HEK293T (cell line): ENCODE results near the gene LRP8.

Experiments used
- CTCF ChIA-PET: fragments of 350-600 bp; formaldehyde crosslinking; extraction: SDS; loops from one replicate; lab custom pipeline; 2021; ENCODE audit warnings: antibody characterized with exemption, inconsistent platforms; lab: Yijun Ruan, JAX
- POLR2A ChIA-PET: fragments of 350-600 bp; formaldehyde crosslinking; extraction: SDS; loops from one replicate; lab custom pipeline; 2020; ENCODE audit warnings: antibody characterized with exemption, inconsistent platforms; lab: Yijun Ruan, JAX
- DNase-seq: peaks from one replicate; pipeline ENCODE4 v3.0.0; 2012; ENCODE audit warnings: mixed read lengths; ENCODE audit errors: extremely low spot score
- ARNT ChIP-seq: fragments of 450-650 bp; IDR thresholded peaks from 2 replicates; pipeline ENCODE4 v1.6.1; 2017; ENCODE audit warnings: mild to moderate bottlenecking
- BHLHE40 ChIP-seq: fragments of 450-650 bp; IDR thresholded peaks from 2 replicates; pipeline ENCODE4 v1.6.1; 2016; ENCODE audit warnings: mild to moderate bottlenecking, moderate library complexity, borderline replicate concordance
- CTBP1 ChIP-seq: fragments of 450-650 bp; IDR thresholded peaks from 2 replicates; pipeline ENCODE4 v1.6.1; 2016; ENCODE audit warnings: borderline replicate concordance
- ELF4 ChIP-seq: fragments of 450-650 bp; IDR thresholded peaks from 2 replicates; pipeline ENCODE4 v1.6.1; 2017; ENCODE audit warnings: antibody characterized with exemption
- FOXA1 ChIP-seq: fragments of 450-650 bp; IDR thresholded peaks from 2 replicates; pipeline ENCODE4 v1.6.1; 2016; ENCODE audit warnings: mild to moderate bottlenecking
- FOXK2 ChIP-seq: fragments of 450-650 bp; IDR thresholded peaks from 2 replicates; pipeline ENCODE4 v1.6.1; 2016; ENCODE audit warnings: mild to moderate bottlenecking
- FOXM1 ChIP-seq: fragments of 450-650 bp; IDR thresholded peaks from 2 replicates; pipeline ENCODE4 v1.6.1; 2017; ENCODE audit warnings: mild to moderate bottlenecking, borderline replicate concordance
- HDGF ChIP-seq: fragments of 450-650 bp; IDR thresholded peaks from 2 replicates; pipeline ENCODE4 v1.6.1; 2017; ENCODE audit warnings: antibody characterized with exemption, borderline replicate concordance
- L3MBTL2 ChIP-seq: fragments of 450-650 bp; conservative IDR thresholded peaks from 2 replicates; pipeline ENCODE4 v1.6.1; 2016; ENCODE audit warnings: mild to moderate bottlenecking
- LEF1 ChIP-seq: fragments of 450-650 bp; IDR thresholded peaks from 2 replicates; pipeline ENCODE4 v1.6.1; 2017; ENCODE audit warnings: mild to moderate bottlenecking, borderline replicate concordance
- NFRKB ChIP-seq: fragments of 450-650 bp; IDR thresholded peaks from 2 replicates; pipeline ENCODE4 v1.6.1; 2016; ENCODE audit warnings: mild to moderate bottlenecking, moderate library complexity
- SP1 ChIP-seq: fragments of 450-650 bp; IDR thresholded peaks from 2 replicates; pipeline ENCODE4 v1.6.1; 2017
- SUZ12 ChIP-seq: fragments of 450-650 bp; IDR thresholded peaks from 2 replicates; pipeline ENCODE4 v1.6.1; 2016; ENCODE audit warnings: mild to moderate bottlenecking
- TARDBP ChIP-seq: fragments of 450-650 bp; IDR thresholded peaks from 2 replicates; pipeline ENCODE4 v1.6.1; 2016
- ZNF384 ChIP-seq: fragments of 450-650 bp; IDR thresholded peaks from 2 replicates; pipeline ENCODE4 v1.6.1; 2016
- TF ChIP-seq, protein P1 (sequence below): fragments of 450-650 bp; IDR thresholded peaks from 2 replicates; pipeline ENCODE4 v1.6.1; 2016

LRP8 gene

DNA sequence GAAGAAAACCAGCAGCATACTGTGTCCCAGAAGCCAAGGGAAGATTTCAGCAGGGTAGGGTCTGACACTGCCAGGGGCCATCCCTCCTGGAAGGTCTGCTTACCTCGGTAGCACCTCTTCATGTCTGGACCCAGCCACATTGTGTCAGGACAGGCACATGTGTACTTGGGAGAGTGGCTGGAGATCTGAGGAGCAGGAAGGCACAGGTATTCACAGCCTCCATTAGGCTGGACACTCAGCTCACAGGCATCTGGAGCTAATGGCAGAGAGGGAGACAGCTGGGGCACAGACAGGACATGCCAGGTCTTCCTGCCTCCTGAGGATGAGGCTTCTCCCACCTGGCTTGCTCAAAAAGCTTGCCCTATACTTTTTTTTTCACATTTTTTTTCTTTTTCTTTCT, 69.7 kb downstream of the LRP8 start:
- POLR2A ChIA-PET = interaction anchor here (1.6 kb wide), 1 partner anchor 20 kb away, joined by 3 read pairs; the partner anchor contains the start of gene MAGOH

DNA sequence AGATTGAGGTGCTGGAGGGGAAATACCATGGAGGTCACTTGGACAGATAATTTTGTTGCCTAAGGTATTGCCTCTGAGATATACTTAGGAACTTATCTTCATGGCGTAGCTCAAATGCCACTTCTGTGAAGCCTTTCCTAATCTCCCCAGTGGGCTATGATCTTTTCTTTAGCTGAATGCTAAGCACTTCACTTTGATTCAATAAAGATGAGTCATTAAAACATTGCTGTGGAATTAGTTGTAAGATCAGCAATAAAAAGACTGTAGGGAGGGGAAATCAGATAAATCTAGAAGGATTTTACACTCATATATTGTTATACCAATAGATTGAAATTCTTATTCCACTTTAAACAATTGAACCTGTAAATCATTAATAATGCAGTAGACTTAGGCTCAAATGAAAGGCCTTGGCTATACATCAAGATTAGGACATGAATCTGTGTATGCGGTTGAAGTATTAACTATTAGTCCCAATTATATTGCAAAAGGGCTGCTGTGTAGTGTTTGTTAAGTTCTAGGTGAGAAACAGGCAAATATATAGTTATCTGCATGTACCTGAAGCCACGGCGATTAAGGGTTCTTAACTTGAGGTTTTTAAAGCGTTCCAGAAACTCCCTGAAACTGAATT, 70.3 kb downstream of the LRP8 start:
- ChIA-PET CTCF (no interaction called here), POLR2A (interaction anchor here (1.6 kb wide), 1 partner anchor 19 kb away, joined by 3 read pairs; the partner anchor contains the start of gene MAGOH)
- no peak for DNase-seq
- no peak for TF ChIP-seq NFRKB
- no peak for TF ChIP-seq ELF4
- TF ChIP-seq FOXK2 = no peak
- no peak for TF ChIP-seq ARNT
- no peak for TF ChIP-seq SP1
- TF ChIP-seq BHLHE40 = no peak
- no peak for TF ChIP-seq FOXM1
- TF ChIP-seq L3MBTL2 = no peak
- TF ChIP-seq SUZ12 = no peak
- no peak for TF ChIP-seq CTBP1
- TF ChIP-seq ZNF384 = no peak
- TF ChIP-seq, protein P1, sequence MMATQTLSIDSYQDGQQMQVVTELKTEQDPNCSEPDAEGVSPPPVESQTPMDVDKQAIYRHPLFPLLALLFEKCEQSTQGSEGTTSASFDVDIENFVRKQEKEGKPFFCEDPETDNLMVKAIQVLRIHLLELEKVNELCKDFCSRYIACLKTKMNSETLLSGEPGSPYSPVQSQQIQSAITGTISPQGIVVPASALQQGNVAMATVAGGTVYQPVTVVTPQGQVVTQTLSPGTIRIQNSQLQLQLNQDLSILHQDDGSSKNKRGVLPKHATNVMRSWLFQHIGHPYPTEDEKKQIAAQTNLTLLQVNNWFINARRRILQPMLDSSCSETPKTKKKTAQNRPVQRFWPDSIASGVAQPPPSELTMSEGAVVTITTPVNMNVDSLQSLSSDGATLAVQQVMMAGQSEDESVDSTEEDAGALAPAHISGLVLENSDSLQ = no peak
- TF ChIP-seq TARDBP = no peak
- no peak for TF ChIP-seq LEF1
- no peak for TF ChIP-seq HDGF
- no peak for TF ChIP-seq FOXA1

More for the DNA sequence above, 69.7 kb downstream of the LRP8 start:
- no peak for DNase-seq
- TF ChIP-seq BHLHE40 (no peak), NFRKB (no peak), ELF4 (no peak), L3MBTL2 (no peak), SP1 (no peak), ARNT (no peak), SUZ12 (no peak), FOXM1 (no peak)
- CTCF ChIA-PET = no interaction called here

DNA sequence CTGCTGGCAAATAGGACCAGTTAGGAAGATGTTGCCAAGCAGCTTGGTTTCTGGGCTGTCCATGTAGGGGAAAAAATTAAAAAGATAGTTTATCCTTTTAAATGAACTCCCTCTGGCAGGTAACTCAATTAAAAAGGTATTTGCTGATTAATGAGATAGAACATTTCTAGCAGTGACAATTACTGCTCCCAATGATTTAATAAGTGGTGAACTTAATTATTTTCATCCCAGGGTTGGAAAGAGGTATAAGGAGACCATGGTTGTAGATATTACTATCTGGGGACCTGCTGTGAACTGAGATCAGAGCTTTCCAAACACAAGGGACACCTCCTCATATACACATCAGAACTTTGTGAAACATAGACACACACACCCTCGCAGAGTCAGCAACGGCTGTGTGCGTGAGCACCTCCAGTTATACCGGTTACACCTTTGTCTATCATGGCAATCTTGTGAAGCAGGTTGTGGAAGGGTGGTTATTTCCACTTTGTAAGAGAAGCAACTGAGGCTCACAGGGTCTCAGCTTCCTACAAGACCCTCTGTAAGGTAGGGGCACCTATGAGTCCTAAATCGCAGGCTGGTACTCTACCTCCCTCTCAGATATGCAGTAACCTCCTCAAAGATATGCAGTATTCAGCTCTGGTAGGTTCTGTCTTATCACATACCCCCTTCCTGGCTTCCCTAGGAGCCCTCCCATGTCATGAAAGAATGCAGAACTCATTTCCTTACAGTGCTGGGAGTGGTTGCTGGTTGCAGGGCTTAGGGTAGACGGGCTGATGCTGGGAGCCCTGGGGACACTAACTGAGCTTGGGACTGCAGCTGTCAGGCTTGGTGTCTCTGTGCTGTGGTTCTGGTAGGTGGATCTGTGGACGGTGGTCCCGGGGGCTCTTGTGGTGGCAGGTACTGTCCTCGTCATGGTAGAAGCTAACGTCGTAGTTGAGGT, 71.1 kb downstream of the LRP8 start:
- CTCF ChIA-PET = interaction anchor here (0.7 kb wide), 1 partner anchor 9 kb away, joined by 3 read pairs; no protein-coding TSS in a partner anchor
- TF ChIP-seq, protein P1 = no peak
- TF ChIP-seq BHLHE40 = no peak
- no peak for TF ChIP-seq NFRKB
- no peak for TF ChIP-seq HDGF
- TF ChIP-seq FOXK2 = no peak
- no peak for TF ChIP-seq ZNF384
- TF ChIP-seq ELF4 = no peak
- TF ChIP-seq FOXA1 = no peak
- TF ChIP-seq CTBP1 = no peak
- no peak for TF ChIP-seq ARNT
- TF ChIP-seq LEF1 = no peak
- no peak for TF ChIP-seq SP1
- no peak for TF ChIP-seq TARDBP
- TF ChIP-seq FOXM1 = no peak
- TF ChIP-seq L3MBTL2 = no peak
- no peak for TF ChIP-seq SUZ12
- POLR2A ChIA-PET = interaction anchor here (1.6 kb wide), 1 partner anchor 18 kb away, joined by 3 read pairs; the partner anchor contains the start of gene MAGOH
- DNase-seq = no peak

DNA sequence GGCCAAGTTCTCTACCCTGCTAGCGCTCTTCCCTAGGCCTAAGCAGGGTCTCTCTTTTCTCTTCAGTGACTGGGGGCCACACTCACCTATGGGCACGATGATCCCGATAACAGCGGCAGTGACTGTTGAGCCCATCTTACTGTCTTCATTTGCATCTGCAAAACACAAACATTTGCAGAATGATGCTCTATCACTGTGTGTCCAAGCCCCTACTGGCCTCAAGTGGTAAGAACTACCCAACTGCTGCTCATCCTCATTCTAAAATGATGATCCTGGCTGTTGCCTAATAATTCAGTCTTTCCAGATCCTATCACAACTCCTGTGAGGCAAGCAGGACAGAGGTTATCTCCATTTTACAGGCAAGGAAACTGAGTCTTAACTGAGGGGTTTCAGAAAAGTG, 72.8 kb downstream of the LRP8 start:
- TF ChIP-seq FOXM1 (no peak), TARDBP (no peak), NFRKB (no peak), SUZ12 (no peak), CTBP1 (no peak), L3MBTL2 (no peak), BHLHE40 (no peak), LEF1 (no peak), ELF4 (no peak)
- ChIA-PET POLR2A (interaction anchor here (1.7 kb wide), 1 partner anchor 17 kb away, joined by 6 read pairs; the partner anchor contains the start of gene MAGOH), CTCF (no interaction called here)
- no peak for DNase-seq

DNA sequence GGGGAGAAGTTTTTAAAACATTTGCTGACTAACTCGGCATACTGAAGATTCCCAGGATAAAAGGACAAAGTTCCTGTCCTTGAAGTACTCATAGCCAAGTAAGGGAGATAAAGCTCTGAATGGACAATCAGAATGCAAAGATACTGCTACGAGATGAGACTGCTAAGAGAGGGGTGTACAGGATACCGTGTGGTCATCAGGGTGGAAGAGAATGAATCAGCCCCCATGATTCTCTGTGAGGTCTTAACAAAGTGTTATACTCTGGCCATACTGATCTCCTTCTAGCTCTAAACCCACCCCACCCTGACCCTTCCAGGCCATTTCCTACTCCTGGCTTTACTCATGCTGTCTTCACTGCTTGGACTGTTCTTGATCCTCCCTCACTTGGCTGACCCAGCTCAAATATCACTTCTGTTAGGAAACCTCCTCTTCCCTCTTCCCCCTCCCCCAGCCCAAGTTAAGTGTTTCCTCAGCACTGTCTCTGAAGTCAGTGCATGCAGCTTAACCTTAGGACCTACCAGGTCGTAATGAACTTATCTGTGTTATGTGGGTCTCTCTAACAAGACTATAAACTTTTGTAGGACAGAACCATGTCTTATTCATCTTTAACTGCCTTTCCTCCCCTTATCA, 73.7 kb downstream of the LRP8 start:
- no peak for DNase-seq
- TF ChIP-seq CTBP1 = no peak
- no peak for TF ChIP-seq FOXK2
- no peak for TF ChIP-seq SUZ12
- TF ChIP-seq TARDBP = no peak
- TF ChIP-seq BHLHE40 = no peak
- TF ChIP-seq ARNT = no peak
- no peak for TF ChIP-seq HDGF
- TF ChIP-seq SP1 = no peak
- no peak for TF ChIP-seq ZNF384
- no peak for TF ChIP-seq FOXA1
- TF ChIP-seq FOXM1 = no peak
- TF ChIP-seq, protein P1 = no peak
- no peak for TF ChIP-seq ELF4
- no peak for TF ChIP-seq NFRKB
- ChIA-PET CTCF (no interaction called here), POLR2A (interaction anchor here (1.7 kb wide), 1 partner anchor 16 kb away, joined by 6 read pairs; the partner anchor contains the start of gene MAGOH)
